Measurements from ENCODE around the gene SPOCK2. TPM values are rescaled to one million over a fixed set of nuclear protein-coding genes. Genes with fewer than 3 reads are reported as not detected.
A peak's percentile ranks its signal among the peaks of the same experiment; 100 is the strongest.

The SPOCK2 gene
- total and polyA plus RNA-seq, 2 of the 13 experiments (the other 11 are each of a cell fraction or from before 2014, with no cell fraction given): 8.6 to 30.6 TPM

DNA sequence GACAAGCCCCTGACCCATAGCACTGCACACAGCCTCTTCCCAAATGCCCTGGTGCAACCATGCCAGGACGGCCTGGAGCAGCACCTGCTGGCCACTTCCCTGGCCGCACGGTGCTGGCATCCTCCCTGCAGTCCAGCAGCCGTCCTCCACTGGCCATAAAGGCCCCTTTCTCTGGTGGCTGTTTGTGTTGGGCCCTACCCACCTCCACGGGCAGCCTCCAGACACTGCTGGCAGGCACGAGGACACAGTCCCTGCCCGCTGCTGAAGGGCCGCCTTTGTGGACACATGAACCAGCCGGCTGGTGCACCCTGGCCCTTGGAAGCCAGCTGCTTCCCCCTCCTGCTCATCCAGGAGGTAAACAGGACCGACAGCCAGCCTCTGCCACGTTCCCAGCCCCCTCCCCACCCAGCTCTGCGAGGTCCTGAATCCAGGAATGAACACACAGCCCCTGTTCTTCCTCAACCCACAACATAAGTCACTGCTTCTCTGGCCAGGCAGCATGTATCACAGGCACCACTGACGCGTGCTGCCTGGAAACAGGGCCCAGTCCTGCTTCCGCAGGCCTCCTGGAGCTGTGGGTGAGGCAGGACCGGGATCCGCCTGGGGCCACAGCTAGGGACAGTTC lies 43.8 kb downstream of the SPOCK2 start (continued):
- no peak for TF ChIP-seq CCAR2 (optimal IDR thresholded peaks at IDR 0.05; ENCODE audit: low read depth, low read length)
- no peak for TF ChIP-seq ZNF7 (CRISPR knock-in tag; IDR thresholded peaks at IDR 0.05)
- peak; percentile 71; the same call in 1 of the 2 replicates for TF ChIP-seq ZNF138 (CRISPR knock-in tag; IDR thresholded peaks at IDR 0.05; ENCODE audit: low read depth)
- TF ChIP-seq, protein P1, sequence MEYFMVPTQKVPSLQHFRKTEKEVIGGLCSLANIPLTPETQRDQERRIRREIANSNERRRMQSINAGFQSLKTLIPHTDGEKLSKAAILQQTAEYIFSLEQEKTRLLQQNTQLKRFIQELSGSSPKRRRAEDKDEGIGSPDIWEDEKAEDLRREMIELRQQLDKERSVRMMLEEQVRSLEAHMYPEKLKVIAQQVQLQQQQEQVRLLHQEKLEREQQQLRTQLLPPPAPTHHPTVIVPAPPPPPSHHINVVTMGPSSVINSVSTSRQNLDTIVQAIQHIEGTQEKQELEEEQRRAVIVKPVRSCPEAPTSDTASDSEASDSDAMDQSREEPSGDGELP (IDR thresholded peaks at IDR 0.05; ENCODE audit: borderline replicate concordance, low read depth): peak; percentile 89; the same call in 1 of the 2 replicates
- TF ChIP-seq MAZ (IDR thresholded peaks at IDR 0.05; ENCODE audit: borderline replicate concordance, low read depth, low read length): no peak
- peak; percentile 61; the same call in 1 of the 2 replicates for TF ChIP-seq MAZ (CRISPR knock-in tag; IDR thresholded peaks at IDR 0.05; ENCODE audit: low read depth)
- TF ChIP-seq SMAD9 (CRISPR knock-in tag; IDR thresholded peaks at IDR 0.05): no peak
- no peak for TF ChIP-seq AKNA (CRISPR knock-in tag; IDR thresholded peaks at IDR 0.05; ENCODE audit: borderline replicate concordance)
- TF ChIP-seq, protein P2, sequence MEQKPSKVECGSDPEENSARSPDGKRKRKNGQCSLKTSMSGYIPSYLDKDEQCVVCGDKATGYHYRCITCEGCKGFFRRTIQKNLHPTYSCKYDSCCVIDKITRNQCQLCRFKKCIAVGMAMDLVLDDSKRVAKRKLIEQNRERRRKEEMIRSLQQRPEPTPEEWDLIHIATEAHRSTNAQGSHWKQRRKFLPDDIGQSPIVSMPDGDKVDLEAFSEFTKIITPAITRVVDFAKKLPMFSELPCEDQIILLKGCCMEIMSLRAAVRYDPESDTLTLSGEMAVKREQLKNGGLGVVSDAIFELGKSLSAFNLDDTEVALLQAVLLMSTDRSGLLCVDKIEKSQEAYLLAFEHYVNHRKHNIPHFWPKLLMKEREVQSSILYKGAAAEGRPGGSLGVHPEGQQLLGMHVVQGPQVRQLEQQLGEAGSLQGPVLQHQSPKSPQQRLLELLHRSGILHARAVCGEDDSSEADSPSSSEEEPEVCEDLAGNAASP (CRISPR knock-in tag; IDR thresholded peaks at IDR 0.05; ENCODE audit: borderline replicate concordance): peak; percentile 41; the same call in 1 of the 2 replicates
- 0 out of 2 replicates have a peak, but pooled peaks have one; percentile 23 for TF ChIP-seq ZNF142 (CRISPR knock-in tag; IDR thresholded peaks at IDR 0.05)
- no peak for TF ChIP-seq ZNF557 (CRISPR knock-in tag; IDR thresholded peaks at IDR 0.05)
- no peak for TF ChIP-seq TIGD3 (CRISPR knock-in tag; IDR thresholded peaks at IDR 0.05; ENCODE audit: borderline replicate concordance)

Data from HepG2 (cell line).